ENCODE data around the gene CLEC1A.
"Not testable (repeated sequence)": the region's sequence is repeated elsewhere in the genome, so short reads cannot be mapped to it uniquely, and the experiment has no call there.

The CLEC1A gene

DNA sequence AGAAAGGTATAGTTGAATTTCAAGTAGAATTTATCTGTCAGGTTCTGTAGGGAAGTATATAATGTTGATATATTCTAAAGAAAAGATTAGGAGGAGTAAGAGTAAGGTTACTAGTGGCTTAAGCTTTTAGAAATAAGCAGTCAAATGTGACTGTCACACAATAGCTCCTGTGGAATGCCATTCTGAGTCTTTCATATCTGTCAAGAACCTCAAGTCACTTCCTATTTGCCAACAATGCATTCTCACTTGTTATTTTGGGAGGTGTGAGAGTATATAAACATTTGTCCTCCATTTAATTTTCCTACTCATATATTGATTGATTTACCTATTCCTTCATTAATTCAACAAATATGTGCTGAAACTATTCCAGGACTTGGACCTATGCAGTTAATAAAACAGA, 56.6 kb downstream of the CLEC1A start:
- DNase-seq (ENCODE audit: low read depth), result no peak

DNA sequence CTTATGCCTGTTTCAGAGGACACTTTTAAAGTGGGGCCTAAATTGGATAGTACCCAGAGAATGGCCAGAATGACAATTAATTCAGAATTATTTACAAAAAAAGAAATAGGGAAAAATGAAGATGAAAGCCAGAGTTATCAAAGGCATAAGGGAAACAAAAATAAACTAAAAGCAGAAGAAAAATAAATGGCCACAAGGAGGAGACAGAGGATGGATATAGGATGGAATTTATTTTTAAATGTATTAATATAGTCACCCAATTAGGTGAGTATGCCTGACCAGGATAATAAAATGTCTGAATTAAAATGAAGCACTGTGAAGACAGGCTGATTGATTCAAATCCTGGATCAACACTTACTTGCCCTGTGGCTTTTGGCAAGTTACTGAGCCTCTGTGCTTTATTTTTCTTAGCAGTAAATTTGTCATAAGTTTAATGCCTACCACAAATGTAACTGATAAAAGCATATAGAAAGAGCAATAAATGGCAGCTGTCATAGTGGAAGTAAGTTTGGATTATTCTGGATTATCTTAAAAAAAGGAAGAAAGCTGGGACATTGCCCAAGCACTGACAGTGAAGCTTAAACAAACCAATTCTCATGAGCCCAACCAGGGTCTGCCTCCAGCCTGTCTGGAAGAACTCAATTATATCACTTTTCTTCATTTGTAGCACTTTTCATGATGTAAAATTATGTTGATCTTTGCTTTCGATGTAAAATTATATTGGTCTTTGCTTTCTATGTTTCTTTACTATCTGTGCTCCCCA, 64.8 kb downstream of the CLEC1A start:
- DNase-seq (ENCODE audit: low read depth), result no peak

DNA sequence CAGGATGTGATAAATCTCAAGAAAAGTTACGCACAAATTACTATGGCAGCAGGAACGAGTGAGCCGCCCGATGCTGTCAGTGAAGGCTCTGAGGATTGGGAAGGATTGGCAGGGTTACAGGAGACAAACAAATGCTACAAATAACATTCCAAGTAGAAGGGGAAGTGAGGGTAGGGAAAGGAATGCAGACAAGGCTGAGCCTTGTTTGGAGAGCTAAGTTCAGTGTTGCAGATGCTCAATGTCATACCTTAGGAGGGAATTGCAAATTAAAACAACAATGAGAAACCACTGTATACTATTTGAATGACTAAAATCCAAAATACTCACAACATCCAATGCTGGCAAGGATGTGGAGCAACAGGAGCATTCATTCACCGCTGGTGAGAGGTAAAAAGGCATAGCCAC, 67.0 kb downstream of the CLEC1A start:
- no peak for DNase-seq (ENCODE audit: low read depth)

DNA sequence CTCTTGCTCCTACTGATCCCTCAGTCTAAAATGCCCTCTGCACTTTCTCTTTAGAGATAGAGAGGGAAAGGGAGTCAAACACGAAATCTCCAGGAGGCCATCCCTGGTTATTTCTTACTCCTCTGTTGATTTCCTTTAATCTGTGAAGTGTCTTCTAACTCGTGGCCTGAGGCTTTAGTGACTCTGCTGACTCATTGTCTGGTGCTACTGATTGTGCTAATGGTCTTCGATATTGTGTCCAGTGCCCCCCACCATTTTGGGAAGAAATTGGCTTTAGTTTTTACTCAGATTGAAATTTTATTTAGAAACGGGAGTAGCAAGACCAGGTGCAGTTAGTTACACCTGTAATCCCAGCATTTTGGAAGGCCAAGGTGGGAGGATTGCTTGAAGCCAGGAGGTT, 67.5 kb downstream of the CLEC1A start:
- no peak for DNase-seq (ENCODE audit: low read depth)

DNA sequence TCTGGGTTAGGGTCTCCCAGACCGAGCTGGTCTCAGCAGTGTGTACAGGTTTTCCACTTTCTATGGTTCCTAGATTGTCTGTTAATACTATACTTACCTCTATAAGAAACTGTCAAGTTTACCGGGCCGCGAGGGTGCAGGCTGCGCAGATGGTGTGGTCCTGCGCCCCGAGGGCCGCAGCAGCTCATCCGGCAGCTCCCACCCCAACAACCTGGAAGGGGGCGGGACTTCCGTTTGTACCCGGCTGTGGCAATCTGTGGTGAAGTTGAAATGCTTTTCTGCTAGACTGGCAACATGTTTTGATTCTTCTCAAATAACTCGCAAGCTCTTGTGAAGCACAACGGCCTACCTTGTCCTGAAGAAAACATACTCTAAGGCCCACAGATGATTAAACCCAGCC, 68.3 kb downstream of the CLEC1A start, which contains the start of gene CLEC9A:
Gene CLEC9A, plus strand, starts transcription at position 237 of the 400 bp plus-strand sequence. CDS start 22,006 bp downstream, outside the sequence.
- DNase-seq (ENCODE audit: low read depth), result no peak

DNA sequence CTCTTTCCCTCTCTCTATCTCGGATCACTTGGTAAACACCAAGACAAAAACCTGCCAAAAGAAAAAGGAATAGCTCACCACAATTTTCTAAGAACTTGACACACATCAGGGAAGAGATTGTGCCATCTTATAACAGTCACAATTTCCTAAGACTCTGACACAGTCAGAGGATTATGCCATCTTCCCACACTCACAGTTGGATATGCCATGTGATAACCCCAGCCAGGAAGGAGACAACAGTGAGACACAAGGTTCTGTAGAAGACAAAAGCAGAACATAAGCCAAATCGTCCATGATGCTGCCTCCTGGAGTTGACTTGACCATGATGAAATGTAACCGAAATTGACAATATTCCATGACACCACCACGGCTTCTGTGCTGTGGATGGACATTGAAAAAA, 71.1 kb downstream of the CLEC1A start:
- no peak for DNase-seq (ENCODE audit: low read depth)

DNA sequence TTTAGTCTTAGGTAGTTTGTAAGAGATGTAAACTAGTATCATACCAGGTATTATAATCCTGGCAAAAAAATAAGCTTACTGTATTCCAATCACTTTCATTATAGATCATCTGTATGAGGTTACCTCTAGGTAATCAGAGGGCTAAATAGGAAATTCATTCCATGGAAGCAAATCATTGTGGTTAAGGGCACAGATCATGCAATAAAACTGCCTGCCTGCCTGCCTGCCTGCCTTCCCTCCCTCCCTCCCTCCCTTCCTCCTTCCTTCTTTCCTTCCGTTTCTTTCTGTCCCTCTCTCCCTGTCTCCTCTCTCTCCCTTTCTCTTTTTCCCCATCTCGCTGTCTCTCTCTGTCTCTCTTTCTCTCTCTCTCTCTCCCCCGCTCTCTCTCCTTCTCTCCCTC, 71.5 kb downstream of the CLEC1A start:
- no peak for DNase-seq (ENCODE audit: low read depth)

DNA sequence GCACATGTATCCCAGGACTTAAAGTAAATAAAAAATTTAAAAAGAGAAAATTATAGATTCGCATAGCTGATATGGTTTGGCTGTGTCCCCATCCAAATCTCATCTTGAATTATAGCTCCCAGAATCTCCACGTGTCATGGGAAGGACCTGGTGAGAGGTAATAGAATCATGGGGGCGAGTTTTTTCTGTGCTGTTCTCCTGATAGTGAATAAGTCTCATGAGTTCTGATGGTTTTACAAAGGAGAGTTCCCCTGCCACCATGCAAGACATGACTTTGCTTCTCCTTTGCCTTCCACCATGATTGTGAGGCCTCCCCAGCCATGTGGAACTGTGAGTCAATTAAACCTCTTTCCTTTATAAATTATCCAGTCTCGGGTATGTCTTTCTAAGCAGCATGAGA, 72.1 kb downstream of the CLEC1A start:
- DNase-seq (ENCODE audit: low read depth), result not testable (repeated sequence)

DNA sequence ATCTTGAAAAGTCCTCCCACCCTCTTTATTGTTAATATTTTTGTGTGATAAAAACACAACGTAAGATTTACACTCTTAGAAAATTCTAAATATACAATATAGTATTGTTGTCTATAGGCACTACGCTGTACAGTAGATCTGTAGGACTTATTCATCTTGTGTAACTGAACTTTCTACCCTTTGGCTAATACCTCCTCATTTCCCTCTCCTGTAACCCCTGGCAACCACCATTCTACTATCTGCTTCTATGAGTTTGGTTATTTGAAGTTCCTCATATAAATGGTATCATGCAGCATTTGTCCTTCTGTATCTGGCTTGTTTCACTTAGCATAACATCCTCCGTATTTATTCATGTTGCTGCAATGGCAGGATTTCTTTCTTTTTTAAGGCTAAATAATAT, 73.5 kb downstream of the CLEC1A start:
- no peak for DNase-seq (ENCODE audit: low read depth)

DNA sequence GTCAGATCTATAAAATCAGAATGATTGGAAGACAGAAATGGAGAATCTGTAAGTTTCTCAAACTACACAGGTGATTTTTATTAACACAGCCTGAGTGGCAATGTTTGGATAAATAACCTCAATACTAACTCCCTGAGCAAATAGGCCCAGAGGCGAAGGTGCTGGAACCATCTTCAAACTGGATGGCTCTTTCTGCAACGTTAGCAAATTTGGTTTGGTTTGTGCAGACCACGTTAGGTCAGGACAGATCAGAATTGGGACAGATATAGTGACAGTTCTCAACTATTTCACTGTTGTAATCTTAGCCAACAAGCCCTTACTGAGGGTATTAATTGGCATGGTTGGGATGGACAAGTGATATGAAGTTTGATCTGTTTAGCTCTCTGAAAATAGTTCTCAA, 77.4 kb downstream of the CLEC1A start:
- DNase-seq (ENCODE audit: low read depth), result no peak
